ENCODE data around the gene SVOPL. TPM values are rescaled to one million over a fixed set of nuclear protein-coding genes. Genes with fewer than 3 reads are reported as not detected.

Gene SVOPL
- total RNA-seq, 1 donor from 2014 or later, result under 0.01 TPM

GRCh38 chr7:138654616-138655015 lies 46.5 kb downstream of the SVOPL start:
- no peak for DNase-seq (ENCODE audit: low read depth)
- no peak for FAIRE-seq
- H3K4me3 ChIP-seq (ENCODE audit: low read depth, low read length), result no peak overlapping the region
- H3K36me3 ChIP-seq (ENCODE audit: control insufficient read depth, insufficient read depth, low read length), result no peaks in the 10 kb centered on the region
- TF ChIP-seq, protein P1, sequence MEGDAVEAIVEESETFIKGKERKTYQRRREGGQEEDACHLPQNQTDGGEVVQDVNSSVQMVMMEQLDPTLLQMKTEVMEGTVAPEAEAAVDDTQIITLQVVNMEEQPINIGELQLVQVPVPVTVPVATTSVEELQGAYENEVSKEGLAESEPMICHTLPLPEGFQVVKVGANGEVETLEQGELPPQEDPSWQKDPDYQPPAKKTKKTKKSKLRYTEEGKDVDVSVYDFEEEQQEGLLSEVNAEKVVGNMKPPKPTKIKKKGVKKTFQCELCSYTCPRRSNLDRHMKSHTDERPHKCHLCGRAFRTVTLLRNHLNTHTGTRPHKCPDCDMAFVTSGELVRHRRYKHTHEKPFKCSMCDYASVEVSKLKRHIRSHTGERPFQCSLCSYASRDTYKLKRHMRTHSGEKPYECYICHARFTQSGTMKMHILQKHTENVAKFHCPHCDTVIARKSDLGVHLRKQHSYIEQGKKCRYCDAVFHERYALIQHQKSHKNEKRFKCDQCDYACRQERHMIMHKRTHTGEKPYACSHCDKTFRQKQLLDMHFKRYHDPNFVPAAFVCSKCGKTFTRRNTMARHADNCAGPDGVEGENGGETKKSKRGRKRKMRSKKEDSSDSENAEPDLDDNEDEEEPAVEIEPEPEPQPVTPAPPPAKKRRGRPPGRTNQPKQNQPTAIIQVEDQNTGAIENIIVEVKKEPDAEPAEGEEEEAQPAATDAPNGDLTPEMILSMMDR (IDR thresholded peaks at IDR 0.05; ENCODE audit: insufficient read depth, low read length, severe bottlenecking), result no peak
- H3K27me3 ChIP-seq (ENCODE audit: control insufficient read depth, insufficient read depth, low read length), result no peaks in the 10 kb centered on the region

- no peak for FAIRE-seq
- TF ChIP-seq, protein P1 (IDR thresholded peaks at IDR 0.05; ENCODE audit: insufficient read depth, low read length, severe bottlenecking), result no peak
- no peak overlapping the region for H3K4me3 ChIP-seq (ENCODE audit: low read depth, low read length)
- H3K27me3 ChIP-seq (ENCODE audit: control insufficient read depth, insufficient read depth, low read length), result no peaks in the 10 kb centered on the region
- no peaks in the 10 kb centered on the region for H3K36me3 ChIP-seq (ENCODE audit: control insufficient read depth, insufficient read depth, low read length)
- DNase-seq (ENCODE audit: low read depth), result peak; percentile 63
Measured at GRCh38 chr7:138649506-138649905, 51.7 kb downstream of the SVOPL start.

GRCh38 chr7:138645284-138645683 lies 55.9 kb downstream of the SVOPL start:
- no peak overlapping the region for H3K4me3 ChIP-seq (ENCODE audit: low read depth, low read length)
- DNase-seq (ENCODE audit: low read depth) (no peak), FAIRE-seq (no peak)
- H3K27me3 ChIP-seq (ENCODE audit: control insufficient read depth, insufficient read depth, low read length), result no peaks in the 10 kb centered on the region
- TF ChIP-seq, protein P1 (IDR thresholded peaks at IDR 0.05; ENCODE audit: insufficient read depth, low read length, severe bottlenecking), result no peak
- H3K36me3 ChIP-seq (ENCODE audit: control insufficient read depth, insufficient read depth, low read length), result no peaks in the 10 kb centered on the region

GRCh38 chr7:138632826-138633602 lies 68.1 kb downstream of the SVOPL start:
- no peak for FAIRE-seq
- no peak for DNase-seq (ENCODE audit: low read depth)
- H3K27me3 ChIP-seq (ENCODE audit: control insufficient read depth, insufficient read depth, low read length), result no peaks in the 10 kb centered on the region
- no peaks in the 10 kb centered on the region for H3K36me3 ChIP-seq (ENCODE audit: control insufficient read depth, insufficient read depth, low read length)
- no peak overlapping the region for H3K4me3 ChIP-seq (ENCODE audit: low read depth, low read length)
- TF ChIP-seq, protein P1 (IDR thresholded peaks at IDR 0.05; ENCODE audit: insufficient read depth, low read length, severe bottlenecking), result no peak

- FAIRE-seq, result no peak
Measured at GRCh38 chr7:138632384-138632783, 68.8 kb downstream of the SVOPL start.

More at GRCh38 chr7:138632384-138632783, 68.8 kb downstream of the SVOPL start:
- H3K36me3 ChIP-seq (ENCODE audit: control insufficient read depth, insufficient read depth, low read length), result no peaks in the 10 kb centered on the region
- no peaks in the 10 kb centered on the region for H3K27me3 ChIP-seq (ENCODE audit: control insufficient read depth, insufficient read depth, low read length)
- H3K4me3 ChIP-seq (ENCODE audit: low read depth, low read length), result no peak overlapping the region
- no peak for DNase-seq (ENCODE audit: low read depth)
- TF ChIP-seq, protein P1 (IDR thresholded peaks at IDR 0.05; ENCODE audit: insufficient read depth, low read length, severe bottlenecking), result no peak
